ES-I3 (cell line): ENCODE data around the gene ZNF318.
"Not testable (repeated sequence)": the region's sequence is repeated elsewhere in the genome, so short reads cannot be mapped to it uniquely, and the experiment has no call there.

ENCODE experiments used
- H3K36me3 ChIP-seq: 2 replicates; pipeline ENCODE4 v1.6.1; 2013; ENCODE audit warnings: mild to moderate bottlenecking, low read length, control low read depth, moderate library complexity; ENCODE audit not compliant: insufficient read depth
- H3K4me1 ChIP-seq: 2 replicates; pipeline ENCODE4 v1.6.1; 2013; ENCODE audit warnings: mild to moderate bottlenecking, control low read depth, low read length; ENCODE audit not compliant: insufficient read depth
- H3K9ac ChIP-seq: 2 replicates; pipeline ENCODE4 v1.6.1; 2013; ENCODE audit warnings: low read depth, mild to moderate bottlenecking, low read length, moderate library complexity
- H3K9me3 ChIP-seq: 2 replicates; pipeline ENCODE4 v1.6.1; 2013; ENCODE audit warnings: mild to moderate bottlenecking, low read length, moderate library complexity; ENCODE audit not compliant: control insufficient read depth, insufficient read depth

Gene ZNF318

DNA sequence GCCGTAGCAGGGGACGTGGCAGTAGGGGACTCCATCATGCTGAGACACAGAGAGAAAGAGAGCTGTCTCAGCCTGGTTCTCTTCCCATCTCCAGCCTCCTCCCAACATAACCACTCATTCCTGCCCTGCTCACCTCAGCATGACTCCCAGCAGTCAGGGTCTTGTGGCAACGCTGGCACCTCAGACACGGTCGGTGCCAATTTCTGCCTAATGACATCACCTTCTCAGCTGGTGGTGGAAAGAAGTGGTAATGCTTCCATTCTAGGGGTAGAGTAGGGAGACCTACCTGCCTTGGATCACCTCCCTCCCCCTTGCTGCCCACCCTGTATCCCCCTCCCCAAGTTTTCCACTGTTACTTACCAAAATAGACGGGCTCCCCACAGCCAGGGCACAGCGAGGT lies 63.4 kb downstream of the ZNF318 start:
- Histone ChIP-seq H3K36me3 (no peaks in the 10 kb centered on the region), H3K9ac (no peak overlapping the region), H3K4me1 (0 out of 2 replicates have a peak, but pooled peaks cover 5% of the 10 kb centered on the region), H3K9me3 (no peaks in the 10 kb centered on the region)

DNA sequence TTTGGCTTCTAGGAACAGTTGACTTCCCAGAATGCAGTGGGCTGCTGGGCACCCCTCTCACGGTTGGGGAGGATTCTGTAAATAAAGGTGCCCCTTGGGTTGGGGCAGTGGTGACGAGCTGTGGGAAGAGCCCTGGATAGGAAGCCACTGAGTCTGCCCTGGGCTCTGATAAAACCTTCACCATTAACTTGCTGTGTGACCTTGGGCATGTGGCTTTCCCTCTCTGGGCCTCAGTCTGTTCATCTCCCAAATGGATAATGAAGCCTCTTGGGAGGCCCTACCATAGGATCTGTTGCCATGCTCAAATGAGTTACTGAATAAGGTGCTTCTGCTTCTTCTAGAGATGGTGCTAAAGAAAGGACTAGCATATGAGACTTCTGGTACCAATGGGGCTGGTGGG lies 64.6 kb downstream of the ZNF318 start:
- H3K9me3 ChIP-seq: no peaks in the 10 kb centered on the region
- H3K4me1 ChIP-seq: 0 out of 2 replicates have a peak, but pooled peaks cover 5% of the 10 kb centered on the region
- H3K9ac ChIP-seq: no peak overlapping the region
- no peaks in the 10 kb centered on the region for H3K36me3 ChIP-seq

DNA sequence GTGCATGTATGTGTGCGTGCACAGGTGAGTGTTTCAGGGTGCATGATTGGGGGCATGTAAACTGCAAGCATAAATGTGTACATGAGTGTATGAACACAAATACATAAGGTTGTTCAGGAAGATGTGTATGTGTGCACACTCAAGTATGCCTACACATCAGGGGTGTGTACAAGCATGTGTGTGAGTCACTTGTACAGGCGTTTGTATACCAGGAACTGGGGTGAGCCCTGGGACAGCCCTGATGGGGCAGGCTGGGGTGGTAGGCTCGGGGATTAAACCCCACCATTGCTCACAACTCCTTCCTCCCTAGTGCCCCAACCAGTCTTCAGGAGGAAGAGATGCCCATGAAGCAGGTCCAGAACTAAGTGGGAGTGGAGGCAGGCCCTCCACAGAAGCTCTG lies 65.1 kb downstream of the ZNF318 start:
- Histone ChIP-seq H3K9me3 (no peaks in the 10 kb centered on the region), H3K9ac (no peak overlapping the region), H3K36me3 (no peaks in the 10 kb centered on the region), H3K4me1 (0 out of 2 replicates have a peak, but pooled peaks cover 5% of the 10 kb centered on the region)

DNA sequence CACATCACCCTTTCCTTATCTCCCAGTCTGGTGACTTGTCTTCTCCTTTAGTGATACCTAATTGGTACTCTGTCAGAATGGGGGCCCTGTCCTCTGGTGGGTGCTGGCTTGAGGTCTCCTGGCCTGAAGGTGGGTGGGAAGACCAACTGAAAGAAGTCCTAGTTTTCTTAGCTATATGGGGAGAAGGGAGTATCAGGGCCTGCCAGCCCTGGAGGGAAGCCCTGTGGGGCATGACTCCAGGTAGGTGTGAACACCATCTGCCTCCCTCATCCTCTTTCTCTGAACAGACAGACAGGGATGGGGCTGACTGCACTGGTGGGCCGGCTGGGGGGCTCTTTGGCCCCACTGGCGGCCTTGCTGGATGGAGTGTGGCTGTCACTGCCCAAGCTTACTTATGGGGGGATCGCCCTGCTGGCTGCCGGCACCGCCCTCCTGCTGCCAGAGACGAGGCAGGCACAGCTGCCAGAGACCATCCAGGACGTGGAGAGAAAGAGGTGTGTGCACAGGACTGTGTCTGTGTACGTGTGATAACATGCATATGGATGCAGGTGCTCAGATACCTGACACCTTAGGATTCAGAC lies 65.6 kb downstream of the ZNF318 start:
- Histone ChIP-seq H3K36me3 (no peaks in the 10 kb centered on the region), H3K9ac (no peak overlapping the region), H3K4me1 (0 out of 2 replicates have a peak, but pooled peaks cover 5% of the 10 kb centered on the region), H3K9me3 (no peaks in the 10 kb centered on the region)

DNA sequence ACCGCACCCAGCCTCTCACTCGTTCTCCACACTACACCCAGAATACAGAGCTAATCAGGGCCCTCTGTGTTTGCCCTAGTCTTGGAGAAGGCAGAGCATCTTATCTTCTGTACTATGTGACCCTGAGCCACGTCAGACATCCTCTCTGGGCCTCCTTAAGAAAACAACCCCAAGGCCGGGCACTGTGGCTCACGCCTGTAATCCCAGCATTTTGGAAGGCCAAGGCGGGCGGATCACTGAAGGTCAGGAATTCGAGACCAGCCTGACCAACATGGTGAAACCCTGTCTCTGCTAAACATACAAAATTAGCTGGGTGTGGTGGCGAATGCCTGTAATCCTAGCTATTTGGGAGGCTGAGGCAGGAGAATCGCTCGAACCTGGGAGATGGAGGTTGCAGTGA lies 66.4 kb downstream of the ZNF318 start:
- H3K4me1 ChIP-seq, H3K9me3 ChIP-seq, H3K36me3 ChIP-seq, H3K9ac ChIP-seq: not testable (repeated sequence)

DNA sequence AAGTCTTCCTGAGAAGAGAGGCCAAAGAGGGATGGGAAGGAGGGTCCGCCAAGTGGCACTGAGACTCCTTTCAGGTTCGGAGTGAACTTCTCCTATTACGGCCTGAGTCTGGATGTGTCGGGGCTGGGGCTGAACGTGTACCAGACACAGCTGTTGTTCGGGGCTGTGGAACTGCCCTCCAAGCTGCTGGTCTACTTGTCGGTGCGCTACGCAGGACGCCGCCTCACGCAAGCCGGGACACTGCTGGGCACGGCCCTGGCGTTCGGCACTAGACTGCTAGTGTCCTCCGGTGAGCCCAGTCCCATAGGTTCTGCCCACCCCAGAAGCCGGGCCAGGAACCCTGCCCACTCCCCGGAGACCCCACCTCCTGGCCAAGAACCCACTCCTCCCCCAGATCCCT lies 67.3 kb downstream of the ZNF318 start:
- Histone ChIP-seq H3K4me1 (no peaks in the 10 kb centered on the region; the same call in 1 of the 2 replicates), H3K9ac (no peak overlapping the region)

DNA sequence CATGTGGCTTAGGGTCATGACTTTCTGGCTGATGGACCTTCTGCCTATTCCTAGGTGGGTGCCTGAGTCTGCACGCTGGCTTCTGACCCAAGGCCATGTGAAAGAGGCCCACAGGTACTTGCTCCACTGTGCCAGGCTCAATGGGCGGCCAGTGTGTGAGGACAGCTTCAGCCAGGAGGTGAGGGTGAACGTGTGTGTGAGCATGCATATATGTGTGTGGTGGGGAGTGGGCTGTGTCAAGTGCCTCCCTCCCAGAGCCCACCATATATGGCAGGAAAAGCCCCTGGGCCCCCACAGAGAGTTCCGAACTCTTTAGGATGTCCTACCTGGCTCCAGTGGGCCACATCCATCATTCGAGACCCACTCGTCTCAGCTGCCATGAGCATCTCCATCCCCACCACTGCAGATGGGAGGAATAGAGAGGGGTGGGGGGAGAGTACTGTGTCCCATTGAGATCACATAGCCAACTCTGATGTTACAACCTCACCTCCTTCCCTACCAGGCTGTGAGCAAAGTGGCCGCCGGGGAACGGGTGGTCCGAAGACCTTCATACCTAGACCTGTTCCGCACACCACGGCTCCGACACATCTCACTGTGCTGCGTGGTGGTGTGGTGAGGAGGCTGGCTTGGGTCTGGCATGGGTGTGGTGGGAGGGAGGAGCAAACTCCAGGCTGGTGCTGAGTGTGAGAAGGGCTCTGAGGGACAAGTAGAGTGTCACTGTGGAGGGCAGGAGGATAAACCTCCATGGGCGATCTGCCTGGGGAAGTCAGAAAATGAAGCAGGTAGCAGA lies 68.2 kb downstream of the ZNF318 start:
- H3K36me3 ChIP-seq: no peaks in the 10 kb centered on the region
- no peaks in the 10 kb centered on the region; the same call in 1 of the 2 replicates for H3K4me1 ChIP-seq
- H3K9ac ChIP-seq: no peak overlapping the region
- no peaks in the 10 kb centered on the region for H3K9me3 ChIP-seq

More for the DNA sequence above, 67.3 kb downstream of the ZNF318 start:
- Histone ChIP-seq H3K36me3 (no peaks in the 10 kb centered on the region), H3K9me3 (no peaks in the 10 kb centered on the region)

DNA sequence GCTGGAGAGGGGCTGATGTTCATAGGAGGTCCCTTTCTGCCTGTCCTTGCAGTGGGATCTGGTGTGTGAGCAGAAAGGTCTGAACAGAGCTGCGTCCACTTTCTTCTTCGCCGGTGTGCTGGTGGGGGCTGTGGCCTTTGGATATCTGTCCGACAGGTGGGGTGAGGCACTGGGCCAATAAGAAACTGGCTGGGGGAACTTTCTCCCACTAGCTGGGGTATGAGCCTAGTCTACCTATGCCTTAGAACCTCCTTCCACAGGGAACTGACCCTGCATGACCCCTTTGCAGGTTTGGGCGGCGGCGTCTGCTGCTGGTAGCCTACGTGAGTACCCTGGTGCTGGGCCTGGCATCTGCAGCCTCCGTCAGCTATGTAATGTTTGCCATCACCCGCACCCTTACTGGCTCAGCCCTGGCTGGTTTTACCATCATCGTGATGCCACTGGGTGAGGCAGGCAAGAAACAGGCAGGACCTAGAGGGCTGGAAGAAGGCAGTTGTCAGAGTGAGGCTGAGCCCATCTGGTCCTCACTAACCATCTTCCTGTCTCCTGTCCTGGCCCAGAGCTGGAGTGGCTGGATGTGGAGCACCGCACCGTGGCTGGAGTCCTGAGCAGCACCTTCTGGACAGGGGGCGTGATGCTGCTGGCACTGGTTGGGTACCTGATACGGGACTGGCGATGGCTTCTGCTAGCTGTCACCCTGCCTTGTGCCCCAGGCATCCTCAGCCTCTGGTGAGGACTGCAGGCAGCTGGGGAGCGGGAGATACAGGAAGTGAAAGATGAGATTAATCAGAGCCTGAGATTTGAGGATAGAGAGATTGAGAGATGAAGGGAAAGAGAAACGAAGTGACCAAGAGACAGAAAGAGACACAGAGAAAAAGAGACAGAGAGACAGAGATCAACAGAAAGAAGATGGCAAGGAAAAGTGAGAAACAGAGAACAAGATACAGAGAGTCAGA lies 69.8 kb downstream of the ZNF318 start:
- Histone ChIP-seq H3K9me3 (no peaks in the 10 kb centered on the region), H3K9ac (no peak overlapping the region), H3K36me3 (no peaks in the 10 kb centered on the region), H3K4me1 (no peaks in the 10 kb centered on the region; the same call in 1 of the 2 replicates)

DNA sequence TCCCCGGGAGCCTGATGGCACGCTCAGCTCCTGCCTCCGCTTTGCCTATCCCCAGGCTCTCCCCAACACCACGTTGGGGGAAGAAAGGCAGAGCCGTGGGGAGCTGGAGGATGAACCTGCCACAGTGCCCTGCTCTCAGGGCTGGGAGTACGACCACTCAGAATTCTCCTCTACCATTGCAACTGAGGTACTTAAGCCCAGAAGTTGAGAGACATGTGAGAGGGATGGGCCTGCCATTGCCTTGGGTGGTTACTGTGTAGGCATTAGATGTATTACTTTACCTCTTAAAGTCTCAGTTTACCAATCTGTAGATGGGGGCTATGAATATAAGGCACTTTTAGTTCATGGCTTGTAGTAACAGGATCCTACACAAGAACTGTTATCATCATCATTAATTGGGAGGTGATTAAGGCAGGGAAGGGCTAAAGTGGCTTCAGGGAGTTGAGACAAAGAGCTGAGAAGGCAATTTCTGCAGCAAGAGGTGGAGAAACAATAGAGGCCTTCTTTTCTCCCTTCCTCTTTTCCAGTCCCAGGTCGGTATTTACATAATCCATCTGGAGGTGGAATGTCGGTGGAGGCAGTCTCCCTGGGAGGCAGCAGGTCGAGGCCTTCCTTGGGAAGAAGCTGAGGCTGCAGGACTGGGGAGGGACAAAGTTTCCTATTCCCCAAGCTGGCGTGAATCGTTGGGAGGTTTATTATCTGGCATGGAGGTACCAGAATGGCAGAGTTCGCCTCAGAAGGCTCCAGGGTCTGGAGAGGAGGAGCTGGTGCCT lies 70.7 kb downstream of the ZNF318 start:
- Histone ChIP-seq H3K4me1 (no peaks in the 10 kb centered on the region; the same call in 1 of the 2 replicates), H3K9me3 (no peaks in the 10 kb centered on the region), H3K9ac (no peak overlapping the region), H3K36me3 (no peaks in the 10 kb centered on the region)

DNA sequence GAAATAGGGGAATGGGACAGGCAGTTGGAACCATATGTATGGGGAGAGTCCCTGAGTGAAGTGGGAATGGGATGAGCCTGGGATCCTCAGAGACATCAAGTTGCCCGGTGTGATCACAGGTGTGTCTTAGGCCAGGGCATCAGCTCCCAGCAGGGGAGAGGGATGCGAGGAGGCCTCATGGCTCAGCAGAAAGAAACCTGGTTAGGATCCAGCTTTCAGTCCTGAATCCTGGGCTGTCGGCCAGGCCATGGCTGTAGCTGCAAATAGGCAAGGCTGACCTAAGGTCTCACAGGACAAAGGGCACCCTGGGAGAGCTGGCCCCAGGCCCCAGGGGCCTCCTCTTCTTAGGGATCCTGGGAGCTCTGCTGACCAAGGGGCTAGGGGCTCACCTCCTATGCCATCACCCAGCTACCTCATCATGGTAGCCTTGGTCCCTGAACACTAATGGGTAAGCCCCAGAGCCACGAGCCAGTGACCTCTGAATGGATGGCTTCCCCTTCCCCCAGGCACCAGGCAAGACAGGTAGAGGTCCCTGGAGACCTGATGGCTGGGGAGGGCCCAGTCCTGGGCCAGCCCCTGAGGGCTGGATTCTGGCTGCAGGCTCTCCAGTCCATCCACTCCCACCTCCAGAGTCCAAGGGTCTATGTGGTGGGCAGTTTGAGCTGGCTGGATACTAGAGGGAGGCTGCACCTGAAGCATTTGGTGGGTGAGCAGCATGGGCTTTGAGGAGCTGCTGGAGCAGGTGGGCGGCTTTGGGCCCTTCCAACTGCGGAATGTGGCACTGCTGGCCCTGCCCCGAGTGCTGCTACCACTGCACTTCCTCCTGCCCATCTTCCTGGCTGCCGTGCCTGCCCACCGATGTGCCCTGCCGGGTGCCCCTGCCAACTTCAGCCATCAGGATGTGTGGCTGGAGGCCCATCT lies 71.5 kb downstream of the ZNF318 start, which contains the start of gene SLC22A7:
SLC22A7 (plus strand) TSS at position 617 of the 921 bp plus-strand sequence; CDS start at position 716, 99 bp downstream.
- no peaks in the 10 kb centered on the region for H3K9me3 ChIP-seq
- no peaks in the 10 kb centered on the region; the same call in 1 of the 2 replicates for H3K4me1 ChIP-seq
- H3K9ac ChIP-seq: no peak within 1 kb of the TSS
- no peaks in the 10 kb centered on the region for H3K36me3 ChIP-seq

DNA sequence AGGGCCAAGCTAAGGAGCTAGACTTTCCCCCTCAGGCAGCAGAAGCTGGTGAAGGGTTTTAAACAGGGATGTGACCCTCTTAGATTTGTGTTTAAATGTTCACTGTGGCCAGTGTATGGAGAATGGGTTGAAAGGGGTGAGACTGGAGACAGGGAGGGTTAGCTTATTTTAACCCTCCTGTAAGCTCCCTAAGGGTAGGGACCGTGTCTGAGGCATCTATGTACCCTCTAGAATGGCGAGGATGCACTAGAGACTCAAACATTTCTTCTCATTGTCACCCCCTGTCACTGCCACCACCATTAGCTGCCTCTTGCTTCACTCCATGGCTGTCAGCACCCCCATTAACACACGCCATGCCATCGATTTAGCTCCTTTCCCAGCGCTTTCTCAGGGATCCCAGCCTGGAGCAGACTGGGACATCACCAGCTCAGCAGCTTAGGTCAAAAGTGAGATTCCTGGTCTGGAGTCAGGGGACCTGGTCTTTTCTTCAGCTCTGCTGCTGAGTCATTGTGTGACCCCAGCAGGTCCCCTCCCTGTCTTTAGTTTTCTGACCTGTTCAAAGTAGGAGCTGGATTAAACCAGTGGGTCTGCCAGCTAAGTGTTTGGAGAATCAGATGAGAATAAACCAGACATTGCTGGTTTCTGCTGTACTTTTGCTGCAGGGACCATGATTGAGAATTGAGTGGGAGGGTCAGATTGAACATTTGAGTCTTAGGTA lies 72.5 kb downstream of the ZNF318 start:
- Histone ChIP-seq H3K36me3 (no peaks in the 10 kb centered on the region), H3K9me3 (no peaks in the 10 kb centered on the region), H3K9ac (no peak overlapping the region), H3K4me1 (no peaks in the 10 kb centered on the region; the same call in 1 of the 2 replicates)

DNA sequence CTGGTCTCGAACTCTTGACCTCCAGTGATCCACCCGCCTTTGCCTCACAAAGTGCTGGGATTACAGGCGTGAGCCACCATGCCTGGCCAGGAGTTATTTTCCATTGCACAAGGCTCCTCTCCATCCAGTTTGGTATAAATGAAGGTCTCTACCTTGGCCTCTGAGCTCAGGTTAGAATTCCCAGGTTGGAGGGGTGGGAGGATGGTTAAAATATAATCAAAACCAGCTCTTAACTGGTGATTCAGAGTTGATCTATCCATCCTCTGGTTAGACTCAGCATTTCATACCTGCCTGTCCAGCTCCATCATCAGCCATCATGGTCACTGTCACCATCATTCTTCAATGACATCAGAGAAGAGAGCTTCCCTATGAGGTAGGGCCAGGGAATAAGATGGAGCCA lies 74.0 kb downstream of the ZNF318 start:
- Histone ChIP-seq H3K9ac (no peak overlapping the region), H3K9me3 (no peaks in the 10 kb centered on the region), H3K4me1 (no peaks in the 10 kb centered on the region; the same call in 1 of the 2 replicates), H3K36me3 (no peaks in the 10 kb centered on the region)
